NK-92 (cell line): ENCODE measurements around the gene AQP2.

Experiments
- DNase-seq: peaks from one replicate; lab custom pipeline; 2025; ENCODE audit not compliant: unreplicated experiment; lab: John Stamatoyannopoulos, UW

AQP2 gene

DNA sequence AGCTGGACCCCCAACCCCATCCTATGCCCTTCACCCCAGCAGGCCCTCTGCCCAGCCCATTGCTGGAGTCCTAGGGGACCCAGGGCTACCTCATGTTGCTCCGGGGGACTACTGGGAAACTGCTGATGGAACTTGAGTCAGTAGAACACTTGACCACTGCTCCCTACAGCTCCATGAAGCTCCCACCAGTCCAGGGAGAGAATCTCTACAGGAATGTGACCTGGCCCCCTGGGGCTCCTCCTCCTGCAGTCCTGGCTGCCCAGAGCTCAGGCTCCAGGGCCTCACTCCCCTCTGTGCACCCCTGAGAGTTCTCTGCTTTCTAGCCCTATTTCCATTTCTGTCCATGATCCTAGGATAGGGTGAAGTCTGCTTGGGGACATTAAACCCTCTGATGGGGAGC lies 10.8 kb upstream of the AQP2 start:
- DNase-seq = no peak

DNA sequence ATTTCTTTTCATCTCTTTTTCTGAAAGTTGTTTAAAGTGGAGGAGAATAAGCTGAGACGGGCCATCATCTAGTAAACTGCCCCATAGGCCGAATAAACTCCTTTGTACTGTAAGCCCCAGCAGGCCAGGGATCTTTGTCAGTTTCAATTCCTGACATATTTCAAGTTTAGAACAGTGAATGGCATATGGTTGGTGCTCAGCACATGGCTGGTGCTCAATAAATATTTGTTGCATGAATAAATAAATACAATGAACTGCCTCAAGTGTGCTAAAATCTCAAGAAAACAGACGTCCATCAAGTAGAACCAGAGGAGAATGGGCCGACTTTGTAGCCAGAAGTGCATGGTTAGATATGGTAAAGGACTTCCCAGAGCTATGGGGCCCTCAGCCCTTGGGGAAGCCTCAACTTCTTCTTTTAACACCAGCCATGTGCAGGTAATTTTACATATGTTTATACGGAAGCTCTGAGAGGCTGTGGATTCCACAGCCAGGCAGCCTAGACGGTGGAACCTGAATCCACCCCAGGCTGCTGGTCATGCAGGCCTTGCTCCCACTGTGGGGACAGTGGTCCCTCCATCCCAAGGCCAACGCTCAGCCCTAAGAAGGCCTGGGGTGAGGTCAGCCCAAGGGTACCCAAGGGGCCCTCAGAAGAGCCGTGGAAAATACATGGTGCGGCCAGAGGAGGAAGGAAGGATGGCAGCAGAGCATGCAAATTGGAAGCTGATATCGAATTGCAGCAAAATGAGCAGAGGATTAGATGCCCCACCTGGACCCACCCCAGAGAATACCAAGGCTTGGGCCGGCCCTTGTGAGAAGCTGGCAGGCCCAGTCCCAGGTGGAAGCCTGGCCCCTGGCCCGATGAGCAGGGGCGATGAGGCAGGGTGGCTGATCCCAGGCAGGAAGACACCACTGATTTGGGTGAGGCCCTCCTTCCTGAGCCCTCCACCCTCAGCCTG lies 8.7 kb upstream of the AQP2 start:
- DNase-seq = no peak

DNA sequence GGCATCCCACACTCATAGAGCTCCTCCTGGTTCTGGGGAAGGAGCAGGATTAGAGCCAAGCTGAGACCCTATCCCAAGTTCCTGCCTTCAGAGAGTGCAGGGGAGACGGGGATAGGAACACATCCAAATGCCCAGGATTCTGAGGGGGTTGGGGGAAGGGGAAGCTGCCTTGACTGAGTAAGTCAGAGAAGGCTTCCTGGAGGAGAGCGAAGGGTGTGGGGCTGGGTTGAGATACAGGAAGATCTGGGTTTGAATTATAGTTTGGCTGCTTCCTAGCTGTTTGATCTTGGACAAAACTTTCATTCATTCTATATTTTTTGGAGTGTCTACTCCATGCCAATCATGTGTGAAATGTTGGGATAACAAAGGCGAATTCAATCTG lies 8.0 kb upstream of the AQP2 start:
- no peak for DNase-seq

DNA sequence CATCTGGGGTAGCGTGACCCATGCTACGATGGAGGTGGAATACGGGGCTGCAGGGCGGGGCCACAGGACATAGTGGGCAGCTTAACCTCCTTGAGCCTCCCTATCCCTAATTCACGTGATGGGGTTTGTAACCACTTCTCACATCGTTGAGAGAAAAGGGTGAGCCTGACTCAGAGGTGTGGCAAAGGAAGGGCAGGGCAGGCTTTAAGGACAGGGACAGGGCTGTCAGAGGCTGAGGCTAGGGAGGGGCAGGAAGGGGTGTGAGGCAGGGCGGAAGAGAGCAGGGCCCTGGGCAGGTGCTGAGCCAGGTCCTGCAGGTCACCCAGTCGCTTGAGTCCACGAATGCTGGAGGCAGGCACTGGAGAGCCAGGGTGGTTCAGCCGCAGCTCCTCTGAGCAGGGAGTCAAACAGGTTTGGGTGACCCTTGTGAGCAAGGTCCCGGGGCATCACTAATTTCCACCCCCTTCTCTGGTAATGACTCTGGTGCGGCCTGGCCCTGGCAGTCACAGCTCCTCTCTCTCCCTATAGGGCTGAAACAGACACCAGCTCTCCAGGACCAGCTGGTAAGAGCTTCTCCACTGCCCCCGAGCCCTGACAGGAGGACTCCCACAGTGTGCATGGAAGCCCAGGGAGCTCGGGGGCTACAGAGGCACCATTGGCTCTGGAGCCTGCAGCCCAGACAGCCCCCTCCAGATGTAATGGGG lies 7.5 kb upstream of the AQP2 start:
- no peak for DNase-seq

DNA sequence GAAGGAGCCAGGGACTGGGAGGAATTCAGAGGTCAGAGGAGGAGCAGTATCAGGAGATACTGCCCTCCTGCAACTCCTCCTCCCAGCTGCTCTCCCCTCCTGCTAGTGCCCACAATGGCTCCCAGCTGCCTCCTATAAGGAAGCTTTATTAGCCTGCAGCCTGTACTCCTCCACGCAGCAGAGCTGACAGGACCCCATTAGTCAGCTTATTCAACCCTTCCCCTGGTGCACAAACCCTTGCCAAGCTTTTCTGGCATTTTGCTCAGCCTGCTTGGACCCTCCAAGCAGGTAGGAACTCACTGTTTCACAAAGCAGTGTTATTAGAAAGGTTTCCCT lies 6.9 kb upstream of the AQP2 start:
- no peak for DNase-seq

DNA sequence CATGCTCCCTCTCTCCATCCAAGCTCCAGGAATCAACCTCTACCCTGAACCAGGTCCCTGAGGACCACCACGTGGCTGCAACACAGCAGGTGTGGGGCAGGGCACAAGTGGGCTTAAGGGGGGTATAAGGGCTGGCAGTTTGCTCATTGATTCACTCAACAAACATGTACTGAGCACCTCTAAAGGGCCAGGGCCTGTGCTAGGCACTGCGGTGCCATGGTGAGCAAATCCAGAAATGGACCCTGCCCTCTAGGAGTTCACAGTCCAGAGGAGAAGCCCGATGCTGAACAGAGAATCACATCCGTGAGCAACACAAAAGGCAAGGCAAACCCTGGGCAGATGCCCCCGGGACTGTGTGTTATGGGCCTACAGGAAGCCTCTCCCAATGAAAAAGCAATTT lies 6.5 kb upstream of the AQP2 start:
- DNase-seq = no peak

- DNase-seq = no peak
Measured at GRCh38 chr12:49944718-49945117, 5.8 kb upstream of the AQP2 start.

- no peak for DNase-seq
Measured at GRCh38 chr12:49945394-49946080, 5.0 kb upstream of the AQP2 start.

GRCh38 chr12:49946086-49946485 lies 4.5 kb upstream of the AQP2 start:
- no peak for DNase-seq

- DNase-seq = no peak
Measured at GRCh38 chr12:49946497-49946896, 4.0 kb upstream of the AQP2 start.

DNA sequence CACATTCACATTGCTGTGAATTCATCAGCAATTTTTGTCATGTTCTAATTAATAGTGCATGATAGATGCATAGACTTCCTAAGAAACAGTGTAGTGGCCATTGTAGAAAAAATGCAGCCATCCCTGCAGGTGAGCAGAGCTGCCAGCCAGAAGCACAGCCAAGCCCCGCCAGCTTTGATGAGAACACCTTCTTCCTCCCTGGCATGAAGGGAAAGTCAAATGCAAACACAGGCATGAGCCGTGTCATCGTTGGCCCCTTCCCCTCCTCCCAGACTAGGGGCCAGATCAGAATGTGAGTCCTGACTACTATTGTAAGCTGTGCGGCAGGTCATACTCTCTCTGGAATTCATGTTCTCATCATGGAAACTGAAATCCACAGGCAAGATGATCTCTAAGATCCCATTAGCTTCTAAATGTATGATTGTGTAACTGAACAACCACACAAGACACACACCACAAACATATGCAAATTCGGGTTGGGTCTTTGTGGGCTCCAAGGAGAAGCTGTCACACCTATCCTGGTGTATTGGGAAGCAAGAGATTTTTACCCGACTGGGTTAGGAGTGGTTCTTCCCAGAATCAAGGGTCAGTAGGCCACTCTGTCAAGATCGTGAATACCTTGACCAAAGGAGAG lies 2.8 kb upstream of the AQP2 start:
- DNase-seq = no peak

DNA sequence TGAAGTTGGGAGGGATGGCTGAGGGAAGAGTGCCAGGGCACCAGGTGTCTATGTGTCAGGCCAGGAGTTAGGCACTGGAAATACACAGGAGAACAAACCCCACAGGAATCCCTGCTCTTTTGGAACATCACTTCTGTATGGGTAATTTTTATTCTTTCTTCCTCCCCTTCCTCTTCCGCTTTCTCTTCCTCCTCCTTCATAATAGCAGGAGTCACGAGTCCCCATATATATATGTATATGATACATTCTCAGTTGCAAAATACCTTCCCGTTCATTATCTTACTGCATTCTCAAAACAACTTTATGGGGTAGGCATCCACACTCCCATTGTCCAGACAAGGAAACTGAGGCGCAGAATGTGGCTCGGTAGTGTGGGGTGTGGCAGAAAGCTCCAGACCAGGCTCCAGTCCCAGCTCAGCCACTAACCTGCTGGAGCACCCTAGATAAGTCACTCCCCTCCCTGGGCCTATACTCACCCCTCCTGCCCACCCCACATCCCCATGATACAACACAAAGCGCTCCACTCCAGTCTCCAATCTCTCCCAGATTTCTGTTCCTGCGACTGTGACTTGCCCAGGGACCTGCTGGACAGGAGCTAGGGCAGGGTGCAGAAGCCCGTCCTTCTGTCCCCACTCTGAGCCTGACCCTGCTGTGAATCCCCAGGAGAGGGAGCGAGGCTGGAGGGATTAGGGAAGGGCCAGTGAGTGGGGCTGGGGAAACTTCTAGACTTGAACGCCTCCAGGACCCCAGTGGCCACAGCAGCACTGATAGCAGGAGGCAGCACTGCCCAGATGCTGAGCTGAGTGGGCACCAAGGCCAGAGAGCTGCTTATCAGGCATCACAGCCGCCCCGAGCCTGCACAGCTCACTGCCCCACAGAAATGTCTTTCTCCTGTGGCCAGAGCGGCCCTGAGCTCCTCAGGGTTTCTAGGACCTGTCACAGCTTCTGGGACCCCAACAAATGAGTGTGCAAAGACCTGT lies 1.4 kb upstream of the AQP2 start:
- DNase-seq = no peak

- no peak for DNase-seq
Measured at GRCh38 chr12:49949866-49950265, 671 bp upstream of the AQP2 start.

DNA sequence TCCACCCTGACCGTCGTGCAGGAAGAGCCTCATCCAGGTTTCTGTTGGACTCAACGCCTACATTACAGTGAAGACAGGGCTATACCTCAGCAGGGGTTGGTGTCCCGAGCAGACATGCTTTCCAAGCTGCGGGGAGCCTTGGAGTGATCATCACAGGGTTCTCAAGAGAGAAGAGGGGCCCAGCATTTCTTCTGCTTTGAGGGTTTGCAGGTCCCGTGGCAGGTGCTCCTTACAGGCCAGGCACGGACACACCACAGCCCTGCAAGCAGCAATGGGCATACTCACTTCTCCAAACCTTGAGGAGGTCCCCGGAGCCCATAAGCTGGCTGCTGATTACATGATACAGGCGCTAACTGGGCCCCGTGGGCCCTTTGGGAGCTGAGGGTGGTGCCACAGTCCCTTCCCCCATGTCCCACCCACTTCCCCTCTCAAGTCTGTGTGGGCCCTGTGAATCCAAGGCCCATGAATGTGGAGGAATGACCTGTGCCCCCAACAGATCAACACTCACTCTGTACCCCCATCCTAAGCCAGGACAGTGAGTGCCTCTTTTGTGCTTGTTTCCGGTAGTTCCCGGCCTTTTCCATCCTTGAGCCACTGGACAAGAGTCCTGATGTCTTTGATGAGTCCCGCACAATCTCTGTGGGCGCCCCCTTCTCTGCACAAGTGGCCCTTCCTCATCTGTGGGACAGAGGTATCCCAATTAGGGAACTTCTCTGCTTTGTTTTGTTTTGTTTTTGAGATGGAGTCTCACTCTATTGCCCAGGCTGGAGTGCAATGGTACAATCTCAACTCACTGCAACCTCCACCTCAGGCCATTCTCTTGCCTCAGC lies 1.1 kb downstream of the AQP2 start:
- DNase-seq = no peak

- no peak for DNase-seq
Measured at GRCh38 chr12:49952391-49953055, 2.0 kb downstream of the AQP2 start.

- DNase-seq = no peak
Measured at GRCh38 chr12:49953151-49953550, 2.6 kb downstream of the AQP2 start.

DNA sequence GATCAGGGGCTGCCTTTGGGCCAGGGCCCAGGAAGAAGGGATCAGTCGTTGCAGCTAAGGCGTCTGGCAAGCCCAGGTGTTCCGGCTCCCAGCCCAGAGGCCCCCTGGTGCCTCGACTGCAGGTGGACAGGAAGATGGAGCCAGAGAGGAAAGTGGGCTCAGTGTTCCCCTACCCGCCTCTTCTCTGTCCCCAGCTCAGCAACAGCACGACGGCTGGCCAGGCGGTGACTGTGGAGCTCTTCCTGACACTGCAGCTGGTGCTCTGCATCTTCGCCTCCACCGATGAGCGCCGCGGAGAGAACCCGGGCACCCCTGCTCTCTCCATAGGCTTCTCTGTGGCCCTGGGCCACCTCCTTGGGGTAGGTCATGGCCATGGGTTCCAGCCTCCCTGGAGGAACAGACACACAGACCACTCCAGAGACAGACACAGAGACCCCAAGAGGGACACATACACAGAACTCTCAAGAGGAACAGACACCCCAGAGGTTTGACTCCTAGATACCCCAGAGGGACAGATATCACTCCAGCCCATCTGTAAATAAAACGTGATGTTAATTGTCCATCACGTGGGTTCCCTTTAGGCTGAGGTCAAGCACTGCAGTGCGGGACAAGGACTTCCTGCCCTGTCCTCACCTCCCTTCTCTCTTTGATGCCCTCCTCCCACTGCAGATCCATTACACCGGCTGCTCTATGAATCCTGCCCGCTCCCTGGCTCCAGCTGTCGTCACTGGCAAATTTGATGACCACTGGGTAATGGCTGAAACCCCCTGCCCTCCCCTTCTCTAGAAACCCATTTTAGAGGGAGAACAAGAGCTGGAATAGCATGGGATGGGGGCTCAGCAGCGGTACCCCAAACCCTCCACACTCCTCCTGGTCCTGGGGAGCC lies 3.7 kb downstream of the AQP2 start:
- DNase-seq = no peak
